GM18502 (cell line): ENCODE results near the gene PARP9.
"Not testable (repeated sequence)": the region's sequence is repeated elsewhere in the genome, so short reads cannot be mapped to it uniquely, and the experiment has no call there.

Experiments used
- ATAC-seq: cut with Tn5 transposase; IDR thresholded peaks from one replicate; pipeline ENCODE4 v1.9.1; 2021; ENCODE audit warnings: mild to moderate bottlenecking; ENCODE audit not compliant: unreplicated experiment, poor library complexity

PARP9 gene

DNA sequence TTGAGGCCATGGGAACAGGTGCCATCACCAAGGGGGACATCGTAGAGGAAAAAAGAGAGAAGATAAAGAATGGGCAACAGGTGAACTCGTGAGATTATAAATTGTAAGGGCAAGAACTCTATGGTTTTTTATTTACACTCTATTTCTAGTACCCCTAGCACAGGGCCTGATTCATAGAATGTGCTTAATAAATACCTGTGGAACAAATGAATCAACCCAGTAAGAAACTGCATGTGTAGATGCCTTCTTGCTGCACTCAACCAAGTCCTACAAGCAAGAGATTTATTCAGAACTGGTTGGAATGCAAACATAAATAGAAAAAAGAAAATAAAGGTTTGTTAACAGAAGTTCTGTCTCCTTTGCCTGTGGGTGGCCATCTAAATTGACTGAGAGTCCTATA is 30.6 kb downstream of the PARP9 start:
- ATAC-seq, result no peak

DNA sequence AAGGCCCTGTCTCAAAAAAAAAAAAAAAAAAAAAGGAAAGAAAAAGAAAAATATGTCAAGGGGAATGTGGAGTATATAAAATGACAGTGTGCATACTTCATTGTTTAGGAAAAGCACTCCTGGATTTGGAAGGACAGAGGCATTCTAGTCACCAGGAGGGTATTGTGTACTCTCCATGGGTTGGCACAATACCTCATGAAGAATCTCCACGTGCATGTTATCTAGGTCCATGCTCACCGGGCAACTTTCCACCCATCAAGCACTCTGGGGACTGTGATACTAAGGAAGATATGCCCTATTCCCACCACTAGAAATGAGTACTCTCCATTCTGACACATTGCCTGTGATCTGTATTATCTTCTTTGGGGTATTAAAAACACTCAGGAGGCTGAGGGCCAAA is 33.9 kb downstream of the PARP9 start:
- ATAC-seq, result no peak

DNA sequence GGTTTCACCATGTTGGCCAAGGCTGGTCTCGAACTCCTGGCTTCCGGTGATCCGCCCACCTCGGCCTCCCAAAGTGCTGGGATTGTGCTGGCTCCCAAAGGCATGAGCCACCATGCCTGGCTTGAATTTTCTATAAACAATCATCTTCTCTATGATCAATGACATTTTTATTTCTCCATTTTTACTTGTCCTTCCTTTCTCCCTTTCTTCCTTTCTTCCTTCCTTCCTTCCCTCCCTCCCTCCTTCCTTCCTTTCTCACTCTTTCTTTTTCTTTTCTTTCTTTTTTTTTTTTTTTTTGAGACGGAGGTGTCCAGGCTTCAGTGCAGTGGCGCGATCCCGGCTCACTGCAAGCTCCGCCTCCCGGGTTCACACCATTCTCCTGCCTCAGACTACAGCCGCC is 40.8 kb downstream of the PARP9 start:
- ATAC-seq, result no peak

DNA sequence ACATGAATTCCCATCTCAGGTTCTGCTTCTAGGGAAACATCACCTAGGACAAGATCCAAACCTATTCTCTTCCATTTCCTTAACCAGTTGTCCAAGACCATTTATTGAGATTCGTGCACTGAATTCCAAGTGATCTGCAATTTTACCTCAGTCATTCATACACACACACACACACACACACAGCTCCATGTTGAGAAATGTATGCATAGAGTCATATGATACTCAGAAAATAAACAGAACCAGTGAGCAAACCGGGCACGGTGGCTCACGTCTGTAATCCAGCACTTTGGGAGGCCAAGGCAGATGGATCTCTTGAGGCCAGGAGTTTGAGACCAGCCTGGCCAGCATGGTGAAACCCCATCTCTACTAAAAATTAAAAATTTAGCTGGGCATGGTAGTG is 43.2 kb downstream of the PARP9 start:
- ATAC-seq, result no peak

DNA sequence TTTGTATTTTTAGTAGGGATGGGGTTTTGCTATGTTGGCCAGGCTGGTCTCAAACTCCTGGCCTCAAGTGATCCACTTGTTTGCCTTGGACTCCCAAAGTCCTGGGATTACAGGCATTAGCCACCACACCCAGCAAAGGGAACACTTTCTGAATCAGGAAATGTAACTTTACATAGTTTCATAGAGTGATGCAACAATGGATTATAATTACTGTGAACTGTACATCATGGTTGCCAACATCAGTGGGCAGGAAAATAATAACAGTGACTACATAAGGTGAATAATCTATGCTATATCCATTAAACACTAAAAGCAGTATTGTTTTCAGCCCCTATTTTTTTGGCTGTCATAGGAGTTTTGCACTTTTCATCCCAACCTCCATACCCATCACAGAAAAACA is 44.4 kb downstream of the PARP9 start:
- ATAC-seq, result no peak

DNA sequence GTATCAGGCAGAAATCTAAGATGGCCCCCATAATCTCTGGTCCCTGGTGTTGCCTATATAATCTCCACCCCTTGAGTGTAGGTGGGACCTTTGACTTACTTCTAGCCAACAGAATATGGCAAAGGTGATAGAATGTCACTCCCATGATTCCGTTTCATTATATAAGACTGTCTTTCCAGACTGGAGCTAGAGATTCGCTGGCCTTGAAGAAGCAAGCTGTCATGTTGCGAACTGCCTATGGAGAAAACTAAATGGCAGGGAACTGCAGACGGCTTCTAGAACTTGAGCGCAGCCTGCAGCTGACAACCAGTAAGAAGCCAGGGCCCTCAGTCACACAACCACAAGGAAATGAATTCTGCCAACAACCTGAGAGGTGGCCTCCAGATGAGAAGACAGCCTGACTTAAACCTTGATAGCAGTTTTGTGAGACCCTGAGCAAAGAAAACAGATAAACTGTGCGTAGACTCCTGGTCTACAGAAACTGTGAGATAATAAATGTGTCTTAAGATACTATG is 47.2 kb downstream of the PARP9 start:
- ATAC-seq, result no peak

DNA sequence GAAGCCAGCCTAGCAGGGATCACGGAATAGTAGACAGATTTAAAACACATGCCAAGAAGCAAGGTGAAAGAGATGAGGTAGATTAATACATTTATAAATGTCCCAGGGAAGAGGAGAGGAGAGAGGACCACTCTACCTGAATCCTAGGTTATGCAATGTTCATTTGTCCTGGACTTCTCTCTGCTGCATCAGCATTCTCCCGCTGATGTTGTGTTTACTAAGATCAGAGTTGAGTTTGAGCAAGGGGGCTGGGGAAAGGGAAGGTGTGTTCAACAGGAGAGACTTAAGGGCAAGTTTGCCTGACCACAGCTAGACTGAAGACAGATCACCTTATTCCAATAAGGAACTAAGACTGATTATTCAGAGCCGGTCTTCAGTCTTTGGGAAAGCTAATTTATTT is 48.2 kb downstream of the PARP9 start:
- no peak for ATAC-seq

DNA sequence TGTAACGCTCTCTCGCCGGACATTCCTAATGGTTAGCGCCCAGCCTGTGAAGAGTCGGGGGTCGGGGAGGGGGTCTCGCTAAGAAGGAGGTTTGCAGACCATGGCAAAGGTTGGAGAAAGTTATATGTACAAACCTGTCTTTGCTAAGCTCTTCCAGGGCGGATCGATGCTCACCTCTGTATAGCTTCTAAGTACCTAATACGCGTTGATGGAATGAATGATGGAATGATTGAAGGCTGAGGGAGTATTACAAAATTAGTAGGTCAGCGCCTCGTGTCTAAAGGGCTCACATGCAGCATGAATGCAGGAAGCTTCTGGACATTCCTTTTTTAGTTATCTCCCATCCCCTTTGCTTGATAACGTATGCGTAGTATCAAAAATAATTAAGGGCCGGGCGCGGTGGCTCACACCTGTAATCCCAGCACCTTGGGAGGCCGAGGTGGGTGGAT is 49.1 kb downstream of the PARP9 start:
- no peak for ATAC-seq

DNA sequence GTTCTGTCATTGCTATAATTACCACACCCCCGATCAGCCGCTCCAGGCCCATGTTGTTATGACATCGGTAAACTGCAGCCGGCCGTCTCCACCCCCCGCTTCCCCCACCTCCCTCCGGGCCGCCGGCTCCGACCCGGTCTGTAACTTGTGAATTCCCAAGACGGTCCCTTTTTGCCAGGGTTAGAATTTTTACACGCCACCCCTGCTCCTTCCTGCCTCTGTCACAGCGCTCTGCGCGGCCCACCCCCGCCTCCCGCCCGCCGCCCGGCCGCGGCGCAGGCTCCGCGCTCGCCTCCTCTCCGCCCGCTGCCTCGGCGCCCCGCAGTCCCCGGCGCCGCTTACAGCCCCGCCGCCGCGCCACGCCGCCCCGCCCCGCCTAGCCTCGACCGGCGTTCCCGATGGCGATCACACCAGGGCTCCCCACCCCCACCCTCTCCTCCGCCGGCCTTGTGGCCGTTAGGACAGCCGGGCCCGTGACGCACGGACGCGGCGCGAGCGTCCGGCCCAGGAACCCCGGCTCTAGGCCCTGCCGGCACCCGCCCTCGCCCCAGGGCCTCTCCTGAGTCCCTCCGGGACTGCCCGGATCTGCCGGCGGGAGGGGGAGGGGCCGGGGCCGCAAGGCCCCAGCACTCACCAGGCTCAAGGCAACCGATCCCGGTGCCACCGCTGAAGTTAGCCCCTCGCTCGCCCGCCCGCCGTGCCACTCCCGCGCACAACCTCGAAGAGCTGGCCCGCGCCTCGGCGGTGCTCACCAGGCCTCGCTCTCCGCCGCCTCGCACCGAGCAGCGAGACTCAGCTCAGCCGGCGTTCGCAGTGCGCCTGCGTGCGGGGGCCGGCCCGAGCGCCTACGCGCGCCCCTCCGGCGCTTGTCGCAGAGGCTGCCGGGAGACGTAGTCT is 49.7 kb downstream of the PARP9 start, which contains the start of gene KPNA1:
Gene KPNA1, minus strand, starts transcription at position 817 of the 897 bp plus-strand sequence. CDS start 18,374 bp downstream, outside the sequence.
- ATAC-seq, result peak; percentile 90

DNA sequence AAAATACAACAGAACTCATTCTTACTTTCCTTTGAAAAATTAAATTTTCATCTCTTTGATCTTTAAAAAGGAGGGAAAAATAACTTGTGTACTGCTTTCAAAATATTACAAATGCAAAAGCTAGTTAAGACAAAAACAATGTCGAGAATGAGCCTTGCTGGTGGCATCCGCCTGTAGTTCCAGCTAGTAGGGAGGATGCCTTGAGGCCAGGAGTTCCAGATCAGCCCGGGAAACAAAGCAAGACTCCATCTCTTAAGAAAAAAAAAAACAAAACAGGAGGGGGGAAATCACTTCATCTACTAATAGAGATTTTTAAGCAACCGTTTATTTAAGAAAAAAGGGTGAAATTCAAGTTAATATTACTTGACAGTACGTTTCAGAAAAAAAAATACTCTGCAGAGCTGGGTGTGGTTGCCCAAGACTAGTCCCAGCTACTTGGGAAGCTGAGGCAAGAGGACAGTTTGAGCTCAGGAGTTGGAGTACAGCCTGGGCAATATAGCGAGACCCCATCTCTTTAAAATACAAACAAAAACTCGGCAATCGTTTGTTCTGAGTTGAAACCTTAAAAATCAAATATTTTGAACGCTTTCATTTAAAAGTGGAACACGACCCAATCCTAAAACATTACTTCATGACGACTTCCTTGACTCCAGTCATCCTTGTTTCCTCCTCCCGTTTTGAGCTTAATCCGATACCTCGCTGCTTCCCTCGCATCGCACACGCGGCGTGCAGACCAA is 50.5 kb downstream of the PARP9 start:
- ATAC-seq, result no peak

DNA sequence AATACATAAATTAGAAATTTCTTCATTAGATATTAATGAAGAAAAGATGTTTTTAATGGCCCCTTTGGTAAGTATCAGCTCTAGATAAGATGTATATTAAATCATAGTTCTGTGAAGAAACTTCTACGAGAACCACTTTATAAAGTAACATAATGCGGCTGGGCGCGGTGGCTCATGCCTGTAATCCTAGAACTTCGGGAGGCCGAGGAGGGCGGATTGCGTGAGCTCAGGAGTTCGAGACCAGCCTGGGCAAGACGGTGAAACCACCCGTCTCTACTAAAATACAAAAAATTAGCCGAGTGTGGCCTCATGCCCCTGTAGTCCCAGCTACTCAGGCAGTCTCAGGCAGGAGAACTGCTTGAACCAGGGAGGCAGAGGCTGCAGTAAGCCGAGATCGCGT is 51.8 kb downstream of the PARP9 start:
- ATAC-seq, result no peak

DNA sequence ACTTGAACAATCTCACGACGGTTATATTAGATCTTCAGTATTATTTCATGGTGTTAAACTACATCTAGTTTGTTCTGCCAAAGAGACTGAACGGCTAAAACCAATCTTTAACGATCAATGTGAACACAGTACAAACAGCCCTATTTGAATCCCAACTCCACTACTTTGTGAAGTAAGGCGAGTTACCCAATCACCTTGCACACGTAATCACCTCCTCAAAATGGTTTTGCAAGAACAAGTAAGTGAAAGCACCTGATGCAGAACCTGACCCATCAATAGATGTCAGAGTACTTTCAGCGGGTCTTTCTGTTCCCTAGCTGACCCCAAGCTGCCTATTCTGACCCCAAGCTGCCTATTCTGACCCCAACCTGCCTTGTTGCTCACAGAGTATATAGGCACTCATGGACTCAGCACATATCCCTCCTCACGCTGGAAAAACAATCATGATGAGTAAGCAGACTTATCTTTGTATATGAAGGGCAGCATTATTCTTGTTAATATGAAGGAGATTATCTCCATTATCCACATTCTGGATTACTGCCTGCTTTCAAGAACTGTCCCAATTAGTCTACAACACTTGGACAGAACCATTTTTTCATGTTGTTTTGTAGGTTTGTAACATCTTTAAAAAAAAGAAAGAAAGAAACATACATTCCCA is 53.1 kb downstream of the PARP9 start:
- no peak for ATAC-seq

DNA sequence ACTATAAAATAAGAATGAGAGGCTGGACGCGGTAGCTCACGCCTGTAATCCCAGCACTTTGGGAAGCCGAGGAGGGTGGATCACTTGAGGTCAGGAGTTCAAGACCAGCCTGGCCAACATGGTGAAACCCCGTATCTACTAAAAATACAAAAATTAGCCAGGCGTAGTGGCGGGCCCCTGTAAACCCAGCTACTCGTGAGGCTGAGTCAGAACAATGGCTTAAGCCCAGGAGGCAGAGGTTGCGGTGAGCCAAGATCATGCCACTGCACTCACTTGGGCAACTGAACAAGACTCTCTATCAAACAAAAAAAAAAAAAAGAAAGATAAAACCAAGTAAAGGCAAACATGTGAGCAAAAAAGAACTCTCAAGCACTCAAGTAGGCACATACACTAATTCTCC is 55.2 kb downstream of the PARP9 start:
- not testable (repeated sequence) for ATAC-seq

DNA sequence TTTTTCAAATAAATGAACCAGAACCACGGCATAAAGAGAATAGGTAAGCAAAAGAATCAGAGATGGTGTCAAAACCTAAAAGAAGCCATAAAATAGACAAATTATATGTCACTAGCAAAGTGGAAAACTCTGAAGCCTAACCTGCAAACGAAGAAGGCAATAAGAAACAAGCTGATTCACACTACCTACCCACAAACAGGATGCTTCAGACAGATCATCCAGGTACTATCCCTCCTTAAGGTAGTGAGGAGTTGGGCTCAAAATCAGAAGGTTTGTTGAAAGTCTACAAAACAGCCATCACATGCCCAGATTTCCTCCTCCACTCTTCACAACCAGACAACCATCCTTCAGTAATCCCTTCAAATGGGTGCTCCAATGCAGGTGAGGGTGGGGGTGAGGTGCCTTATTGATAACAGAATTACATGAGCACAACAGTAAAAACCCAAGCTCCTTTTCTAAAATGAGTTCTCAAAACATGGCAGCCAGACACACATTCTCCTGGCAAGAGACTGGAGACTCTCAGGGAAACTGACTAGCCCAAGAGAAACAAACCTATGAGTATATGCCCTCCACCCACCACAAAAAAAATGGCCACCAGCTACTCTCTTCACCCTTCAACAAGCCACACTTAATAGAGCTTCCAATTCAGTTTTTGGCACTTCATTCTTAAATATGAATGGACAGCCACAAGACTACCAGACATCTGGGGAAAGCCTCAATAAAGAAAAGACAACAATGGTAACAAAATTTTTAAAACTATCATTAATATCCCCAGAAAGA is 55.8 kb downstream of the PARP9 start:
- ATAC-seq, result no peak

DNA sequence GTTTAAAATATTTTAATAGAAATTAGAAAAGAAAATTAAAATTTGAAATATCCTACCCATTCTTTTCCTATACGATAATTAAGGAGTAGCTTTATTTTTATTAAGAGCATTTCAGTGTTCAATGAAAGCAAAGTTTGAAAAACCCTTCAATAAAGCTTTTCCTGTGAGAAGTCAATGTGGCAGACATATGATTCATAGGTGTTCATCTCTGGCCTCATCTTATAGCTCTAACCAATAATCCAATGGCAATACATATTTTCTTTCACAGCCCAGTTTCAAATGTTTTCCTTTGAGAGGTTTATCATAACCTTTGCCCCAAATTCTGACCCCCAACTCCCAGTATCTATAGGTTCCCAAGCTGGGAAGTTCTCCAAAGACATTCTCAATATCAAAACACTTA is 57.6 kb downstream of the PARP9 start:
- no peak for ATAC-seq

DNA sequence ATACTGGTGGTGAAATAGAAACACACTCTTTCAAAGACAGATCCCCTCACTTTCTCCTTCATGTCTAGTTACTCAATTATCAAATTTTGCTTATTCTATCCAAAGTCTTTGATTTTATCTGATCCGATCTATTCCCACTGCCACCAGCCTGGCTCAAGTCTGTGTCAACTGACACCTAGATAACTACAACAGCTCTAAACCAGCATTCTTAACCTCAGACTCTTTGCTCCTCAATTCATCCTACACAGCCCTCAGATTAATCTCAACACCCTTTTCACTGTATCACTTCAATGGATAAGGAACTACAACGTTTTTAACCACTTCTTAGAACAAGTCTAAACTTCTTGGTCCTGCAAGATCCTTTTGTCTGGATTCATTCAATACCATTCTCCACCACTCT is 58.4 kb downstream of the PARP9 start:
- no peak for ATAC-seq

DNA sequence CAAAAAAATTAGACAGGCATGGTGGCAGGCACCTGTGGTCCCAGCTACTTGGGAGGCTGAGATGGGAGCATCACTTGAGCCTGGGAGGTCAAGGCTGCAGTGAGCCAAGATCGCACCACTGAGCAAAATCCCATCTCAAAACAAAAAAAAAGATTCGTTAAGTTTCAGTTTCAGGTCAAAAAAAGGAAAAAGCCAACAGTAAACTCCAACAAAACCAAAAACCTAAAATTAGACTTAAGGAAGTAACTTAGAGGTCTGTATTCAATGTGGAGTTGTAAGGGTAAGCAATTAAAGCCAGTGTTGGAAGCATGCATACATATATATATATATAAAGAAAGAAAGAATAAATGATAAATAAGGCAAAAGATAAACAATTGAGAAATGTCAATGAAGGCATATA is 61.2 kb downstream of the PARP9 start:
- ATAC-seq, result no peak

DNA sequence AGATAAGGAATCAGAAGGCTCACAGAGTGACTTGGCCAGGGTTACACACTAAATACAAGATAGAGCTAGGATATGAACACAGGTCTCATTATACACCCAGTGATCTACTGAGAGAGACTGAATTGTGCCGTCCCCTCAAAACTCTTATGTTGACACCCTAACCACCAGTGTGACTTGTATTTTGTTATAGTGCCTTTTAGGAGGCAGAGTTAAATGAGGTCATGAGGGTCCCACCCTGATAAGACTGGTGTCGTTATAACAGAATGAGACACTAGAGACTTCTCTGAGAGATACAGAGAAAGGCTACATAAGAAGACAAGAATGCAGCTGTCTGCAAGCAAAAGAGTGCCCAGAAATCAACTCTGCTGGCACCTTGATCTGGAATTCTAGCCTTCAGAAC is 62.0 kb downstream of the PARP9 start:
- no peak for ATAC-seq

DNA sequence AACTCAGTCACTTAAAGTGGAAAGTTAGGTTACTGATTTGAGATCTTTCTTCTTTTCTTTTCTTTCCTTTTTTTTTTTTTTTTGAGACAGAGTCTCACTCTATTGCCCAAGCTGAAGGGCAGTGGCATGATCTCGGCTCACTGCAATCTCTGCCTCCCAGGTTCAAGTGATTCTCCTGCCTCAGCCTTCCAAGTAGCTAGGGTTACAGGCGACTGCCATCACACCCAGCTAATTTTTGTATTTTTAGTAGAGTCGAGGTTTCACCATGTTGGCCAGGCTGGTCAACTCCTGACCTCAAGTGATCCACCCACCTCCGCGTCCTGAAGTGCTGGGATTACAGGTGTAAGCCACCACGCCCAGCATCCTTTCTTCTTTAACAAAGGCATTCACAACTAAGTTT is 63.1 kb downstream of the PARP9 start:
- ATAC-seq, result not testable (repeated sequence)

DNA sequence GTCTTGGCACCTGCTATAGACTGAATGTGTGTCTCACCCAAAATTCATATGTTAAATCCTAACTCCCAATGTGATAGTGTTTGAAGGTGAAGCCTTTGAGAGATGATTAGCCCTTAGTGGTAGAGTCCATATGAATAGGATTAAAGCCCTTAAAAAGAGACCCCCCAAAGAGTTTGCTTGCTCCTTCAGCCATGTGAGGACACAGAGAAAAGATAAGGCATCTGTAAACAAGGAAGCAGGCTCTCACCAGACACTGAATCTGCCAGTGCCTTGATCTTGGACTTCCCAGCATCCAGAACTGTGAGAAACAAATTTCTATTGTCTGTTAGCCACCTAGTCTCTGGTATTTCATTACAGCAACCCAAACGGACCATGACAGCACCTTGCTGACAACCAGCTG is 65.9 kb downstream of the PARP9 start:
- no peak for ATAC-seq
